PC-3 (cell line): Measurements from ENCODE around the gene C19orf12. TPM values are rescaled to one million over a fixed set of nuclear protein-coding genes. Genes with fewer than 3 reads are reported as not detected.

Source experiments
- ATAC-seq: fragments of 200-7000 bp; cut with Tn5 transposase; 2 replicates; pipeline ENCODE4 v1.9.1; 2020; ENCODE audit warnings: mild to moderate bottlenecking, moderate library complexity
- BruUV-seq: library from RNA; stranded (reverse); fragments of 400-500 nt; replicated peaks from 2 replicates; lab custom pipeline; 2021; lab: Mats Ljungman, UMichigan
- CTCF ChIA-PET: fragments of 300-600 bp; sonication (Branson Sonifier 250); formaldehyde crosslinking; loops from one replicate; lab custom pipeline; 2022; ENCODE audit warnings: antibody characterized with exemption; lab: Charles Lee
- POLR2A ChIA-PET: fragments of 300-600 bp; sonication (Branson Sonifier 250); formaldehyde crosslinking; loops from one replicate; lab custom pipeline; 2022; ENCODE audit warnings: antibody characterized with exemption; ENCODE audit not compliant: unreplicated experiment; lab: Charles Lee
- DNase-seq: peaks from one replicate; pipeline ENCODE4 v3.0.0-alpha.2; 2015
- H2AFZ ChIP-seq: fragments of 300-600 bp; sonication (generic); 2 replicates; pipeline ENCODE4 v1.6.0; 2016; ENCODE audit warnings: antibody characterized with exemption, low read length
- H3F3A ChIP-seq: fragments of 300-600 bp; sonication (generic); one replicate; pipeline ENCODE4 v1.6.0; 2017; ENCODE audit warnings: antibody characterized with exemption, low read length, control low read depth, mild to moderate bottlenecking; ENCODE audit not compliant: unreplicated experiment
- H3K27ac ChIP-seq: fragments of 300-600 bp; sonication (generic); 2 replicates; pipeline ENCODE4 v1.5.1; 2016; ENCODE audit warnings: mild to moderate bottlenecking, low read length
- H3K27me3 ChIP-seq: fragments of 300-600 bp; sonication (generic); 2 replicates; pipeline ENCODE4 v1.6.1; 2016; ENCODE audit warnings: low read length, mixed read lengths
- H3K36me3 ChIP-seq: fragments of 300-600 bp; sonication (generic); 2 replicates; pipeline ENCODE4 v1.6.1; 2016; ENCODE audit warnings: low read depth, mixed run types, low read length, mixed read lengths
- H3K4me1 ChIP-seq: fragments of 300-600 bp; sonication (generic); 2 replicates; pipeline ENCODE4 v1.5.1; 2016; ENCODE audit warnings: low read length; ENCODE audit not compliant: insufficient read depth
- H3K4me2 ChIP-seq: fragments of 300-600 bp; sonication (generic); 2 replicates; pipeline ENCODE4 v1.6.0; 2016; ENCODE audit warnings: low read length
- H3K4me3 ChIP-seq: fragments of 300-600 bp; sonication (generic); 2 replicates; pipeline ENCODE4 v1.5.1; 2016; ENCODE audit warnings: mild to moderate bottlenecking, low read length, mixed read lengths
- H3K79me2 ChIP-seq: fragments of 300-600 bp; sonication (generic); 2 replicates; pipeline ENCODE4 v1.6.1; 2017; ENCODE audit warnings: low read length, mixed read lengths
- H3K9ac ChIP-seq: fragments of 300-600 bp; sonication (generic); 2 replicates; pipeline ENCODE4 v1.6.0; 2016; ENCODE audit warnings: mild to moderate bottlenecking, low read length
- H3K9me2 ChIP-seq: fragments of 300-600 bp; sonication (generic); replicated peaks from 2 replicates; pipeline ENCODE4 v1.6.1; 2016; ENCODE audit warnings: mixed run types, low read length, mixed read lengths
- H3K9me3 ChIP-seq: fragments of 300-600 bp; sonication (generic); 2 replicates; pipeline ENCODE4 v1.6.1; 2016; ENCODE audit warnings: low read length, mixed read lengths
- H4K20me1 ChIP-seq: fragments of 300-600 bp; sonication (generic); 2 replicates; pipeline ENCODE4 v1.6.1; 2016; ENCODE audit warnings: low read length, mixed read lengths
- CTCF ChIP-seq: fragments of 300-600 bp; sonication (generic); conservative IDR thresholded peaks from 2 replicates; pipeline ENCODE4 v1.5.1; 2017; ENCODE audit warnings: antibody characterized with exemption, low read depth, mild to moderate bottlenecking, low read length
- EZH2 ChIP-seq: fragments of 300-600 bp; sonication (generic); IDR thresholded peaks from one replicate; pipeline ENCODE4 v1.6.1; 2017; ENCODE audit warnings: antibody characterized with exemption, mild to moderate bottlenecking, low read length; ENCODE audit not compliant: unreplicated experiment
- EZH2phosphoT487 ChIP-seq: fragments of 300-600 bp; sonication (generic); IDR thresholded peaks from 2 replicates; pipeline ENCODE4 v1.6.1; 2018; ENCODE audit warnings: mild to moderate bottlenecking, antibody characterized with exemption, low read length, borderline replicate concordance
- intact Hi-C: fragments of 100-400 bp; cut with micrococcal nuclease; formaldehyde crosslinking; loops from 2 replicates; pipeline ENCODE4 v1.9.0; 2023
- total RNA-seq: library from RNA; depleted of rRNA; stranded (reverse); fragments of >200 nt; gene quantifications from 2 replicates; pipeline ENCODE4 v1.2.3, GENCODE V29; 2014

The C19orf12 gene
- total RNA-seq, 1 experiment from 2014 or later = 11.8 TPM

GRCh38 chr19:29663861-29664752, 51.0 kb downstream of the C19orf12 start:
- H3K4me3 ChIP-seq = peak overlapping the region; percentile 85; the same call in 1 of the 2 replicates
- H3K27me3 ChIP-seq = no peaks in the 10 kb centered on the region
- peak overlapping the region; percentile 94 for H3K27ac ChIP-seq
- H4K20me1 ChIP-seq = peaks cover 4% of the 10 kb centered on the region; the same call in 1 of the 2 replicates
- no TSS peak for BruUV-seq
- H3F3A ChIP-seq = no peaks in the 10 kb centered on the region
- no peak overlapping the region for H2AFZ ChIP-seq
- TF ChIP-seq EZH2phosphoT487 = no peak
- ATAC-seq (peak; percentile 13), DNase-seq (peak; percentile 78)
- peak overlapping the region; percentile 80 for H3K9ac ChIP-seq
- H3K9me3 ChIP-seq = no peaks in the 10 kb centered on the region
- peak overlapping the region; percentile 94 for H3K4me2 ChIP-seq
- ChIA-PET POLR2A (no interaction called here), CTCF (no interaction called here)
- H3K4me1 ChIP-seq = peaks cover 40% of the 10 kb centered on the region
- no peaks in the 10 kb centered on the region for H3K9me2 ChIP-seq
- intact Hi-C loops = loop anchor here (5.0 kb wide), 1 partner anchor 42 kb away; no protein-coding TSS in a partner anchor
- peaks cover 29% of the 10 kb centered on the region for H3K79me2 ChIP-seq
- no peaks in the 10 kb centered on the region for H3K36me3 ChIP-seq

- ATAC-seq = peak; percentile 30
Measured at GRCh38 chr19:29662604-29663404, 52.3 kb downstream of the C19orf12 start.

More at GRCh38 chr19:29662604-29663404, 52.3 kb downstream of the C19orf12 start:
- no peaks in the 10 kb centered on the region for H3K9me2 ChIP-seq
- H3K4me1 ChIP-seq = peaks cover 40% of the 10 kb centered on the region
- H3K4me2 ChIP-seq = peak overlapping the region; percentile 88
- peaks cover 4% of the 10 kb centered on the region; the same call in 1 of the 2 replicates for H4K20me1 ChIP-seq
- no peaks in the 10 kb centered on the region for H3K36me3 ChIP-seq
- BruUV-seq = no TSS peak
- DNase-seq = peak; percentile 70
- peaks cover 23% of the 10 kb centered on the region for H3K79me2 ChIP-seq
- no peaks in the 10 kb centered on the region for H3F3A ChIP-seq
- POLR2A ChIA-PET = interaction anchor here (0.5 kb wide), 1 partner anchor 17 kb away, joined by 5 read pairs; no protein-coding TSS in a partner anchor
- no peaks in the 10 kb centered on the region for H3K27me3 ChIP-seq
- H3K4me3 ChIP-seq = peak overlapping the region; percentile 56; the same call in 1 of the 2 replicates
- H3K9ac ChIP-seq = peak overlapping the region; percentile 66
- H3K9me3 ChIP-seq = no peaks in the 10 kb centered on the region
- CTCF ChIA-PET = interaction anchor here (0.5 to 0.6 kb wide), 2 partner anchors 29 to 53 kb away, joined by 3 to 8 read pairs; no protein-coding TSS in a partner anchor
- H3K27ac ChIP-seq = peak overlapping the region; percentile 94
- H2AFZ ChIP-seq = peak overlapping the region; percentile 70
- TF ChIP-seq EZH2phosphoT487 (no peak), CTCF (no peak), EZH2 (no peak)
- intact Hi-C loops = loop anchor here (5.0 kb wide), 1 partner anchor 41 kb away; no protein-coding TSS in a partner anchor
